Measurements from ENCODE around the gene INMT. TPM values are rescaled to one million over a fixed set of nuclear protein-coding genes. Genes with fewer than 3 reads are reported as not detected.

INMT gene
- total and polyA plus RNA-seq, 2 experiments from 2014 or later = 0.09 TPM; not detected in 1

DNA sequence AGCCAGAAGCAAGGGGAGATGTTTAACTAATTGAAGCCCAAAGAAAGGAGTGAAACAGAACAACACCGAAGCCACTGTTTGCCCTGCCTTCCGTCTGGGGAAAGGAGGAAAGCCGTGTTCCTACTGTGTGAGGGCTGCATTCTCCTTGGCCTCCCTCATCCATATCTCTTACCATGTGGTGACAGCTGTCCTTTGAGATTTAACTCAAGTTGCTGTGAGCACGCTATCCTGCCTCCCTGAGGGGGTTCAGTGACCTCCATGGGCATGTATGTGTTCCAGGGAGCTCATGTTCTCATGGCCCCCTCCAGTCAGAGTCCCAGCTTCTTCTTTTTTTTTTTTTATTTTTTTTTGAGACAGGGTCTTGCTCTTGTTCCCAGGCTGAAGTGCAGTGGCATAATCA is 43.5 kb upstream of the INMT start:
- Histone ChIP-seq H3K4me1 (ENCODE audit: insufficient read depth) (0 out of 2 replicates have a peak, but pooled peaks cover 6% of the 10 kb centered on the region), H3K9me3 (ENCODE audit: low read depth) (no peaks in the 10 kb centered on the region), H2AFZ (no peak overlapping the region), H3K27ac (no peak overlapping the region), H3K4me3 (no peak overlapping the region), H3F3A (ENCODE audit: insufficient read depth) (no peaks in the 10 kb centered on the region), H3K4me2 (ENCODE audit: unreplicated experiment) (no peak overlapping the region), H3K27me3 (replicated peaks; ENCODE audit: insufficient read depth) (peaks cover 7% of the 10 kb centered on the region; the same call in 1 of the 2 replicates), H3K9ac (no peak overlapping the region), H3K36me3 (ENCODE audit: low read depth) (no peaks in the 10 kb centered on the region), H4K20me1 (ENCODE audit: insufficient read depth) (no peaks in the 10 kb centered on the region), H3K79me2 (ENCODE audit: insufficient read depth) (no peaks in the 10 kb centered on the region), H3K9me2 (ENCODE audit: insufficient read depth) (no peaks in the 10 kb centered on the region)
- DNase-seq = no peak
- 49 to 53% methylated on average over 4 of the region's 4 CpGs for WGBS, 2 experiments (ENCODE audit: low coverage in 1 of 2, low lambda C conversion rate in 2 of 2, missing lambda C conversion rate in 2 of 2)
- no peak for TF ChIP-seq EZH2phosphoT487 (IDR thresholded peaks at IDR 0.05; ENCODE audit: insufficient read depth, low read depth)
- in situ Hi-C loops (cut with MboI) = no loop called here

DNA sequence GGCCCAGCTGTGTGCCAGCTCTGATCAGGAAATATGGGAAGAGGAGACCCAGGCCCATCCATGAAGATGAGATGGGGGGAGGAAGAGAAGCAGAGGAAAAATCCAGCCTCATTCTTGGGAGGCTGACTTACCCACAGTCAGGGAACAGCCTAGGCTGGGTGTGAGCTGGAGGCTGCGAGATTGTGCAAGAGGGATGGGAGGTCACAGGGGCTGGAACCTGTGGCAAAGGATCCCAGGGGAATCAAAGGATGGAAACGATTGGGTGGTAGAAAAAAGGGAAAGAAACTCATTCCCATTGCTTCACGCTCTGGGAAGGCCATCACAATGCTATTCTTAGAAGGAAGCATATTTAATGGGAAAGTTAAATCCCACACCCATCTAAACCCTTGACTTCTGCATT is 43.0 kb upstream of the INMT start:
- H3K27ac ChIP-seq = no peak overlapping the region
- no peak overlapping the region for H2AFZ ChIP-seq
- TF ChIP-seq EZH2 (IDR thresholded peaks at IDR 0.05; ENCODE audit: insufficient read depth, poor library complexity, severe bottlenecking) = no peak
- no peak for TF ChIP-seq EZH2phosphoT487 (IDR thresholded peaks at IDR 0.05; ENCODE audit: insufficient read depth, low read depth)
- H4K20me1 ChIP-seq (ENCODE audit: insufficient read depth) = no peaks in the 10 kb centered on the region
- in situ Hi-C loops (cut with MboI) = no loop called here
- no peak overlapping the region for H3K9ac ChIP-seq
- H3K9me3 ChIP-seq (ENCODE audit: low read depth) = no peaks in the 10 kb centered on the region
- H3F3A ChIP-seq (ENCODE audit: insufficient read depth) = no peaks in the 10 kb centered on the region
- peaks cover 7% of the 10 kb centered on the region; the same call in 1 of the 2 replicates for H3K27me3 ChIP-seq (replicated peaks; ENCODE audit: insufficient read depth)
- H3K36me3 ChIP-seq (ENCODE audit: low read depth) = no peaks in the 10 kb centered on the region
- 7 to 10% methylated on average over 3 of the region's 3 CpGs for WGBS, 2 experiments (ENCODE audit: low coverage in 1 of 2, low lambda C conversion rate in 2 of 2, missing lambda C conversion rate in 2 of 2)
- H3K9me2 ChIP-seq (ENCODE audit: insufficient read depth) = no peaks in the 10 kb centered on the region
- H3K4me1 ChIP-seq (ENCODE audit: insufficient read depth) = 0 out of 2 replicates have a peak, but pooled peaks cover 6% of the 10 kb centered on the region
- H3K79me2 ChIP-seq (ENCODE audit: insufficient read depth) = no peaks in the 10 kb centered on the region
- H3K4me2 ChIP-seq (ENCODE audit: unreplicated experiment) = no peak overlapping the region
- H3K4me3 ChIP-seq = no peak overlapping the region
- DNase-seq = peak; percentile 75

DNA sequence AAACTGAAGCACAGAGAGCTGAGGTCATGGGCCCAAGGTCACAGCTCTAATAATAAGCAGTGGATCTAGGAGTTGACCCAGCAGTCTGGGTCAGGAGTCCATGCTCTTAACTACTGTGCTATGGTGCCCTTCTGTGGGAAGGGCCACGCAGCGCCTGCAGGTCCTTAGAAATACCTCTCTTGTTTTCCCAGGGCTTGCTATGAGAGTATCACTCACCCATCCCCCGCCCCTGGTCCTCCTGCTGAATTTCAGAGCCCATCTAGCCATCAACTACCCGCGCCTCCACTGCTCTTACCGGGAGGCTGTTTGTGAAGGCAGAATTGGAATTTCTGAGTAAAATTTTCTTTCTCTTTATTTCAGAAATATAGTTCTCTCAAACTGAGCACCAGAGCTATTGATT is 42.4 kb upstream of the INMT start:
- in situ Hi-C loops (cut with MboI) = no loop called here
- Histone ChIP-seq H3K27ac (no peak overlapping the region), H2AFZ (no peak overlapping the region), H3K4me3 (no peak overlapping the region), H3K27me3 (replicated peaks; ENCODE audit: insufficient read depth) (peaks cover 6% of the 10 kb centered on the region; the same call in 1 of the 2 replicates), H4K20me1 (ENCODE audit: insufficient read depth) (no peaks in the 10 kb centered on the region), H3K79me2 (ENCODE audit: insufficient read depth) (no peaks in the 10 kb centered on the region), H3K9me3 (ENCODE audit: low read depth) (no peaks in the 10 kb centered on the region), H3K9ac (no peak overlapping the region), H3K36me3 (ENCODE audit: low read depth) (no peaks in the 10 kb centered on the region), H3K9me2 (ENCODE audit: insufficient read depth) (no peaks in the 10 kb centered on the region), H3F3A (ENCODE audit: insufficient read depth) (no peaks in the 10 kb centered on the region), H3K4me2 (ENCODE audit: unreplicated experiment) (no peak overlapping the region), H3K4me1 (ENCODE audit: insufficient read depth) (0 out of 2 replicates have a peak, but pooled peaks cover 6% of the 10 kb centered on the region)
- WGBS, 2 experiments (ENCODE audit: low coverage in 1 of 2, low lambda C conversion rate in 2 of 2, missing lambda C conversion rate in 2 of 2) = 58 to 69% methylated on average over 6 of the region's 6 CpGs
- DNase-seq = no peak
- TF ChIP-seq EZH2 (IDR thresholded peaks at IDR 0.05; ENCODE audit: insufficient read depth, poor library complexity, severe bottlenecking) (no peak), EZH2phosphoT487 (IDR thresholded peaks at IDR 0.05; ENCODE audit: insufficient read depth, low read depth) (no peak)

DNA sequence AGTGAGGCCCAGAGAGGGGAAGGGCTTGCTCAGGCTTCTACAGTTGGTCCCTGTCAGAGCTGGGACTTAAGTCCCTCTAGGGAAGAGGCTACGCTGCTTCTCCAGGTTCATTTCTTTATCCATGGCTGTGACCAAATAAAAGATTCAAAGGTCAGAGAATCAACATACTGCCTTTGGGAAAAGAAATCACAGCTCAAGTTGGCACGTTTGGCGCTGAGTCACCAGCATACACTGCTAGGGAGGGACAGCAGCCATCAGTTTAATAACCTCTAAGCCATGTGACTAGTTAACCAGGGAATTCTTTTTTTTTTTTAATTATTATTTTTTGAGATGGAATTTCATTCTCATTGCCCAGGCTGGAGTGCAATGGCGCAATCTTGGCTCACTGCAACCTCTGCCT is 41.3 kb upstream of the INMT start:
- H3K36me3 ChIP-seq (ENCODE audit: low read depth) = no peaks in the 10 kb centered on the region
- no peak overlapping the region for H3K9ac ChIP-seq
- no peak overlapping the region for H3K4me3 ChIP-seq
- no peaks in the 10 kb centered on the region for H3F3A ChIP-seq (ENCODE audit: insufficient read depth)
- H3K4me2 ChIP-seq (ENCODE audit: unreplicated experiment) = no peak overlapping the region
- peaks cover 8% of the 10 kb centered on the region; the same call in 1 of the 2 replicates for H3K27me3 ChIP-seq (replicated peaks; ENCODE audit: insufficient read depth)
- no peaks in the 10 kb centered on the region for H3K9me2 ChIP-seq (ENCODE audit: insufficient read depth)
- no peak for TF ChIP-seq EZH2phosphoT487 (IDR thresholded peaks at IDR 0.05; ENCODE audit: insufficient read depth, low read depth)
- no peak for TF ChIP-seq EZH2 (IDR thresholded peaks at IDR 0.05; ENCODE audit: insufficient read depth, poor library complexity, severe bottlenecking)
- no peak overlapping the region for H3K27ac ChIP-seq
- 62 to 65% methylated on average over 4 of the region's 4 CpGs for WGBS, 2 experiments (ENCODE audit: low coverage in 1 of 2, low lambda C conversion rate in 2 of 2, missing lambda C conversion rate in 2 of 2)
- DNase-seq = peak; percentile 31
- in situ Hi-C loops (cut with MboI) = no loop called here
- H4K20me1 ChIP-seq (ENCODE audit: insufficient read depth) = no peaks in the 10 kb centered on the region
- H3K4me1 ChIP-seq (ENCODE audit: insufficient read depth) = 0 out of 2 replicates have a peak, but pooled peaks cover 6% of the 10 kb centered on the region
- H2AFZ ChIP-seq = no peak overlapping the region
- H3K79me2 ChIP-seq (ENCODE audit: insufficient read depth) = no peaks in the 10 kb centered on the region
- H3K9me3 ChIP-seq (ENCODE audit: low read depth) = no peaks in the 10 kb centered on the region

DNA sequence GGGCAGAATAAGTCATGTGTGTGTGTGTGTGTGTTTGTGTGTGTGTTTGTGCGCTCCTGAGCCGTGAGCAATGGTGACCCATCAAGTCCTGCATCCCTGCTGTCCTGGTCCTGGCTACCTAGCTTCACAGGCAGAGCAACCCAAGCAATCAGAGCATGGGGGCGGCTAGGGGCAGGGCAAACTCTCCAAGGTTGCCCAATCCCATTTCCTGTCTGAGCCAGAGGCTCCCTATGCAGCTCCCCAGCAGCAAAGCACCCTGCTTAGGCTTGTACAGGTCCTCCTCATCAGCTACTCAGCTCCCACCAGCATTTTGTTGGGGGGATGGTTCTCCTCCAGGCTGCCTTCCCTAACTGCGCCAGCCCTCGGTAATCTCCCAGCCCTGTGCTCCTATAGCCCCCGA is 38.5 kb upstream of the INMT start:
- Histone ChIP-seq H3K9me2 (ENCODE audit: insufficient read depth) (no peaks in the 10 kb centered on the region), H3K4me2 (ENCODE audit: unreplicated experiment) (no peak overlapping the region), H3K36me3 (ENCODE audit: low read depth) (no peaks in the 10 kb centered on the region), H3K79me2 (ENCODE audit: insufficient read depth) (no peaks in the 10 kb centered on the region), H3K27ac (no peak overlapping the region), H4K20me1 (ENCODE audit: insufficient read depth) (no peaks in the 10 kb centered on the region), H3K9ac (no peak overlapping the region), H3K4me3 (no peak overlapping the region), H3F3A (ENCODE audit: insufficient read depth) (no peaks in the 10 kb centered on the region), H3K4me1 (ENCODE audit: insufficient read depth) (0 out of 2 replicates have a peak, but pooled peaks cover 6% of the 10 kb centered on the region), H3K27me3 (replicated peaks; ENCODE audit: insufficient read depth) (peaks cover 8% of the 10 kb centered on the region; the same call in 1 of the 2 replicates), H2AFZ (no peak overlapping the region), H3K9me3 (ENCODE audit: low read depth) (no peaks in the 10 kb centered on the region)
- 61 to 66% methylated on average over 6 of the region's 6 CpGs for WGBS, 2 experiments (ENCODE audit: low coverage in 1 of 2, low lambda C conversion rate in 2 of 2, missing lambda C conversion rate in 2 of 2)
- DNase-seq = peak; percentile 43
- TF ChIP-seq EZH2 (IDR thresholded peaks at IDR 0.05; ENCODE audit: insufficient read depth, poor library complexity, severe bottlenecking) = no peak
- TF ChIP-seq EZH2phosphoT487 (IDR thresholded peaks at IDR 0.05; ENCODE audit: insufficient read depth, low read depth) = no peak
- in situ Hi-C loops (cut with MboI) = no loop called here

Data from GM23248 (cell line).